ENCODE data around the gene CHRM2. TPM values are rescaled to one million over a fixed set of nuclear protein-coding genes. Genes with fewer than 3 reads are reported as not detected.

The CHRM2 gene
- polyA plus RNA-seq, 1 donor from 2014 or later: 0.05 TPM

GRCh38 chr7:136956671-136957070, 88.2 kb downstream of the CHRM2 start:
- Histone ChIP-seq H3K9me2 (ENCODE audit: insufficient read depth, low read length) (no peaks in the 10 kb centered on the region), H4K20me1 (ENCODE audit: insufficient read depth) (no peaks in the 10 kb centered on the region), H3K4me3 (ENCODE audit: low read length) (no peak overlapping the region), H3K27ac (ENCODE audit: low read length) (no peak overlapping the region), H3K79me2 (replicated peaks; ENCODE audit: insufficient read depth, low read length) (no peaks in the 10 kb centered on the region), H3K9me3 (ENCODE audit: low read length) (no peaks in the 10 kb centered on the region), H3K4me2 (ENCODE audit: low read length) (no peak overlapping the region), H2AFZ (ENCODE audit: low read depth, low read length) (no peak overlapping the region), H3K36me3 (ENCODE audit: insufficient read depth, low read length) (no peaks in the 10 kb centered on the region), H3K9ac (ENCODE audit: low read length) (no peak overlapping the region), H3F3A (ENCODE audit: insufficient read depth, low read length, poor library complexity, severe bottlenecking) (no peaks in the 10 kb centered on the region), H3K27me3 (ENCODE audit: insufficient read depth, low read depth, low read length) (no peaks in the 10 kb centered on the region)
- TF ChIP-seq MXI1 (conservative IDR thresholded peaks at IDR 0.05; ENCODE audit: poor library complexity, severe bottlenecking): no peak
- peak; percentile 36 for TF ChIP-seq EP300 (conservative IDR thresholded peaks at IDR 0.05; ENCODE audit: poor library complexity, severe bottlenecking)

DNA sequence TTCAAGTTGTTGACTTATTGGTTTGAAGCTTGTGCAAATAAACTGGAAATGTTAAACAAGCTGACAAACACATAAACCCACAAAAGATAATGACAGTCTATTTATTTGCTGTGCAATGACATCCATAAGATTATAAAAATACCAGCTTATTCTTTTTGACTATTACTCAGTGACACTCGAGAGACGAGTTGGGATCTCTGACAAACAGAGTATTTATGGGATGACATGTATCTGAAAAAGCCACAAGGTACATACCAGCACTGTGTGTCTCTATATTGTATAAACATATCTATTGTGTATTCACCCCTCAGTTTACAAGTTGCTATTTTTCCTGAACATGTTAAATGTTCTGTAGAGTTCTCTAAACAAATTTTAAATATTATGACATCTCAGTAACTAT, 88.9 kb downstream of the CHRM2 start:
- H3K27me3 ChIP-seq (ENCODE audit: insufficient read depth, low read depth, low read length): no peaks in the 10 kb centered on the region
- no peaks in the 10 kb centered on the region for H3K9me2 ChIP-seq (ENCODE audit: insufficient read depth, low read length)
- no peaks in the 10 kb centered on the region for H3K36me3 ChIP-seq (ENCODE audit: insufficient read depth, low read length)
- no peak overlapping the region for H2AFZ ChIP-seq (ENCODE audit: low read depth, low read length)
- H3K4me3 ChIP-seq (ENCODE audit: low read length): no peak overlapping the region
- no peaks in the 10 kb centered on the region for H4K20me1 ChIP-seq (ENCODE audit: insufficient read depth)
- TF ChIP-seq POLR2AphosphoS5 (IDR thresholded peaks at IDR 0.05): no peak
- TF ChIP-seq REST (IDR thresholded peaks at IDR 0.05; ENCODE audit: borderline replicate concordance): no peak
- no peak for TF ChIP-seq EP300 (conservative IDR thresholded peaks at IDR 0.05; ENCODE audit: poor library complexity, severe bottlenecking)
- TF ChIP-seq EZH2 (IDR thresholded peaks at IDR 0.05; ENCODE audit: borderline replicate concordance, insufficient read depth, low read length, poor library complexity, severe bottlenecking): no peak
- H3K9me3 ChIP-seq (ENCODE audit: low read length): no peaks in the 10 kb centered on the region
- no peaks in the 10 kb centered on the region for H3F3A ChIP-seq (ENCODE audit: insufficient read depth, low read length, poor library complexity, severe bottlenecking)
- no peak overlapping the region for H3K9ac ChIP-seq (ENCODE audit: low read length)
- no peaks in the 10 kb centered on the region for H3K79me2 ChIP-seq (replicated peaks; ENCODE audit: insufficient read depth, low read length)
- H3K27ac ChIP-seq (ENCODE audit: low read length): no peak overlapping the region
- no peak overlapping the region for H3K4me2 ChIP-seq (ENCODE audit: low read length)

DNA sequence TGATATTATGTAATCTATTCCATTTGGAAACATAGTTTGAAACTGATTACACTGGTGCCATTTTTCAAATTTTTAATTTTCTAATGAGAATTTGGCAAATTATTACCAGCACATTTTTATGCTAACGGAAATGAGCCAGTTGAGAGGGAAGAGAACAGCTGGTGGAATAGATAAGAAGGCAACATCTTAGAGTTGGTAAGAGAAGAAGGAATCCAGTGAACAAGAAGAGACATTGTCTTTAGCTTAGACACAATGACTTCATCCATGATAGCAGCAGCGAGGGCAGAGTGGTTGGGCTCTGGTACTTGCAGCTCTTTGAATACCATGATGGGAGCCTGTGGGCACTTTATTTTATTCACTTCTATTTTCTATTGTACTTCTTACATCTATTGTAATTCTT, 89.6 kb downstream of the CHRM2 start:
- no peak overlapping the region for H2AFZ ChIP-seq (ENCODE audit: low read depth, low read length)
- no peaks in the 10 kb centered on the region for H3K9me2 ChIP-seq (ENCODE audit: insufficient read depth, low read length)
- no peak overlapping the region for H3K27ac ChIP-seq (ENCODE audit: low read length)
- no peak overlapping the region for H3K4me3 ChIP-seq (ENCODE audit: low read length)
- H3K4me2 ChIP-seq (ENCODE audit: low read length): no peak overlapping the region
- H3K79me2 ChIP-seq (replicated peaks; ENCODE audit: insufficient read depth, low read length): no peaks in the 10 kb centered on the region
- H3K36me3 ChIP-seq (ENCODE audit: insufficient read depth, low read length): no peaks in the 10 kb centered on the region
- TF ChIP-seq TAF1 (IDR thresholded peaks at IDR 0.05; ENCODE audit: low read depth) (no peak), MXI1 (conservative IDR thresholded peaks at IDR 0.05; ENCODE audit: poor library complexity, severe bottlenecking) (no peak), SMC3 (conservative IDR thresholded peaks at IDR 0.05; ENCODE audit: poor library complexity) (no peak), POLR2AphosphoS5 (IDR thresholded peaks at IDR 0.05) (no peak), CTCF (IDR thresholded peaks at IDR 0.05; ENCODE audit: poor library complexity, severe bottlenecking) (no peak), REST (IDR thresholded peaks at IDR 0.05; ENCODE audit: borderline replicate concordance) (no peak), RAD21 (conservative IDR thresholded peaks at IDR 0.05) (no peak), EP300 (conservative IDR thresholded peaks at IDR 0.05; ENCODE audit: poor library complexity, severe bottlenecking) (no peak), EZH2 (IDR thresholded peaks at IDR 0.05; ENCODE audit: borderline replicate concordance, insufficient read depth, low read length, poor library complexity, severe bottlenecking) (no peak)
- H3K9me3 ChIP-seq (ENCODE audit: low read length): no peaks in the 10 kb centered on the region
- H4K20me1 ChIP-seq (ENCODE audit: insufficient read depth): no peaks in the 10 kb centered on the region
- no peak overlapping the region for H3K9ac ChIP-seq (ENCODE audit: low read length)
- H3F3A ChIP-seq (ENCODE audit: insufficient read depth, low read length, poor library complexity, severe bottlenecking): no peaks in the 10 kb centered on the region
- no peaks in the 10 kb centered on the region for H3K27me3 ChIP-seq (ENCODE audit: insufficient read depth, low read depth, low read length)

Data from neural cell (in vitro differentiated cells).